ENCODE data around the gene ATXN3.
A peak's percentile ranks its signal among the peaks of the same experiment; 100 is the strongest.

Gene ATXN3

DNA sequence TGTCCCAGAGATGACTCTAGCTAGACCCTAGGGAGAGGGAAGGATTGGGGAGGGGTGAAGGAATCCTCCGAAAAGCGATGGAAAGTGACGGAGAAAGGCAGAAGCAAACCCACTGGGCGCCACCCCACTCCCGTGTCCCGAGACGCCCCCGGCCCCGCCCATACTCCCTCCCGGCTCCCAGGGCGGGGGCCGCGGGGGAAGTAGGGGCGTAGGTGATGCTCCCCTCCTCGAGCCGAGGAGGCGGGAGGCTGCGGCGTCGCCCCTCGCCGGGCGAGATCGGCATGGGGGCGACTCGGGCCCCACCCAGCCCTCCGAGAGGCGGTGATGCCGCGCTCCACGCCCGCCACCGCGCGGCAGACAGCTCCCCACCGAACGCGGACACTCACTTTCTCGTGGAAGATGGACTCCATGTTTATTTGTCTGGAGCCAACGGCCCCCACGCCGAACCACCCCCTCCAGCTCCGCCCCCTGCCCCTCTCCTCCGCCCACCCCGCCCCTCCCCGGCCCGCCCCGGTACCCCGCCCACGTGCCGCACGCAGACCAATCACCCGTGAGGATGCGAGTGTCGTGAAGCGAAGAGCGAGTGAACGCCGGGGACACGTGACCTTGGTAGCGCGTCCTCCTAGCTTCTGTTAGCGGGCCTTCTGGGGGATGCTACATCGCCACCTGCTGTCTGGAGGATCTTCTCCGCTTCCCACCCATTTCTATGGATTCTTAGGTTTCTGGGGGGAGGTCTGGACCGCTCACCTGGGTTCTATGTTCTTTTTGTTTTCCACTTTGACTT, at the start of gene ATXN3:
TSS of gene ATXN3 (minus strand) at position 440 of the 784 bp plus-strand sequence. CDS start at position 410, 30 bp downstream.
- no peak for TF ChIP-seq FOXM1 (IDR thresholded peaks at IDR 0.05; ENCODE audit: borderline replicate concordance, low read depth)
- TF ChIP-seq TCF12 (IDR thresholded peaks at IDR 0.05; ENCODE audit: low read depth): peak; percentile 19; the same call in 1 of the 2 replicates
- no peak for TF ChIP-seq CEBPB (IDR thresholded peaks at IDR 0.05)
- TF ChIP-seq USF1 (IDR thresholded peaks at IDR 0.05): peak; percentile 97
- TF ChIP-seq RAD21 (IDR thresholded peaks at IDR 0.05; ENCODE audit: low read depth): peak; percentile 31; the same call in 1 of the 2 replicates
- peak; percentile 28; the same call in 1 of the 2 replicates for TF ChIP-seq CREB1 (IDR thresholded peaks at IDR 0.05; ENCODE audit: low read depth)
- no peak; the same call in 1 of the 2 replicates for TF ChIP-seq TAF1 (IDR thresholded peaks at IDR 0.05; ENCODE audit: low read depth)
- TF ChIP-seq MAX (IDR thresholded peaks at IDR 0.05): peak; percentile 64
- no peak for TF ChIP-seq TEAD4 (IDR thresholded peaks at IDR 0.05)
- TF ChIP-seq, protein P1, sequence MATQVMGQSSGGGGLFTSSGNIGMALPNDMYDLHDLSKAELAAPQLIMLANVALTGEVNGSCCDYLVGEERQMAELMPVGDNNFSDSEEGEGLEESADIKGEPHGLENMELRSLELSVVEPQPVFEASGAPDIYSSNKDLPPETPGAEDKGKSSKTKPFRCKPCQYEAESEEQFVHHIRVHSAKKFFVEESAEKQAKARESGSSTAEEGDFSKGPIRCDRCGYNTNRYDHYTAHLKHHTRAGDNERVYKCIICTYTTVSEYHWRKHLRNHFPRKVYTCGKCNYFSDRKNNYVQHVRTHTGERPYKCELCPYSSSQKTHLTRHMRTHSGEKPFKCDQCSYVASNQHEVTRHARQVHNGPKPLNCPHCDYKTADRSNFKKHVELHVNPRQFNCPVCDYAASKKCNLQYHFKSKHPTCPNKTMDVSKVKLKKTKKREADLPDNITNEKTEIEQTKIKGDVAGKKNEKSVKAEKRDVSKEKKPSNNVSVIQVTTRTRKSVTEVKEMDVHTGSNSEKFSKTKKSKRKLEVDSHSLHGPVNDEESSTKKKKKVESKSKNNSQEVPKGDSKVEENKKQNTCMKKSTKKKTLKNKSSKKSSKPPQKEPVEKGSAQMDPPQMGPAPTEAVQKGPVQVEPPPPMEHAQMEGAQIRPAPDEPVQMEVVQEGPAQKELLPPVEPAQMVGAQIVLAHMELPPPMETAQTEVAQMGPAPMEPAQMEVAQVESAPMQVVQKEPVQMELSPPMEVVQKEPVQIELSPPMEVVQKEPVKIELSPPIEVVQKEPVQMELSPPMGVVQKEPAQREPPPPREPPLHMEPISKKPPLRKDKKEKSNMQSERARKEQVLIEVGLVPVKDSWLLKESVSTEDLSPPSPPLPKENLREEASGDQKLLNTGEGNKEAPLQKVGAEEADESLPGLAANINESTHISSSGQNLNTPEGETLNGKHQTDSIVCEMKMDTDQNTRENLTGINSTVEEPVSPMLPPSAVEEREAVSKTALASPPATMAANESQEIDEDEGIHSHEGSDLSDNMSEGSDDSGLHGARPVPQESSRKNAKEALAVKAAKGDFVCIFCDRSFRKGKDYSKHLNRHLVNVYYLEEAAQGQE (IDR thresholded peaks at IDR 0.05; ENCODE audit: low read depth): no peak
- TF ChIP-seq ZBTB7A (IDR thresholded peaks at IDR 0.05; ENCODE audit: low read depth): peak; percentile 82
- TF ChIP-seq EGR1 (IDR thresholded peaks at IDR 0.05): no peak
- TF ChIP-seq YY1 (IDR thresholded peaks at IDR 0.05; ENCODE audit: low read depth): 0 out of 2 replicates have a peak, but pooled peaks have one; percentile 23
- no peak for TF ChIP-seq NFIC (IDR thresholded peaks at IDR 0.05)
- no peak for TF ChIP-seq EP300 (IDR thresholded peaks at IDR 0.05; ENCODE audit: borderline replicate concordance)

GRCh38 chr14:92154283-92154942, 48.0 kb upstream of the ATXN3 start:
- TF ChIP-seq CREB1 (IDR thresholded peaks at IDR 0.05; ENCODE audit: low read depth) (no peak), MAX (IDR thresholded peaks at IDR 0.05) (no peak), TCF12 (IDR thresholded peaks at IDR 0.05; ENCODE audit: low read depth) (no peak)

- no peak for TF ChIP-seq NFIC (IDR thresholded peaks at IDR 0.05)
- TF ChIP-seq EGR1 (IDR thresholded peaks at IDR 0.05): no peak
- no peak for TF ChIP-seq TEAD4 (IDR thresholded peaks at IDR 0.05)
- no peak for TF ChIP-seq CEBPB (IDR thresholded peaks at IDR 0.05)
- TF ChIP-seq RAD21 (IDR thresholded peaks at IDR 0.05; ENCODE audit: low read depth): no peak
- no peak for TF ChIP-seq YY1 (IDR thresholded peaks at IDR 0.05; ENCODE audit: low read depth)
- TF ChIP-seq, protein P1 (IDR thresholded peaks at IDR 0.05; ENCODE audit: low read depth): no peak
- no peak for TF ChIP-seq TCF12 (IDR thresholded peaks at IDR 0.05; ENCODE audit: low read depth)
- no peak for TF ChIP-seq ZBTB7A (IDR thresholded peaks at IDR 0.05; ENCODE audit: low read depth)
- TF ChIP-seq CREB1 (IDR thresholded peaks at IDR 0.05; ENCODE audit: low read depth): no peak
- no peak for TF ChIP-seq EP300 (IDR thresholded peaks at IDR 0.05; ENCODE audit: borderline replicate concordance)
- TF ChIP-seq TAF1 (IDR thresholded peaks at IDR 0.05; ENCODE audit: low read depth): no peak
- no peak for TF ChIP-seq USF1 (IDR thresholded peaks at IDR 0.05)
- no peak for TF ChIP-seq FOXM1 (IDR thresholded peaks at IDR 0.05; ENCODE audit: borderline replicate concordance, low read depth)
Observed at GRCh38 chr14:92153581-92153980, 47.2 kb upstream of the ATXN3 start.

GRCh38 chr14:92144708-92145107, 38.3 kb upstream of the ATXN3 start:
- no peak for TF ChIP-seq TCF12 (IDR thresholded peaks at IDR 0.05; ENCODE audit: low read depth)
- no peak for TF ChIP-seq EGR1 (IDR thresholded peaks at IDR 0.05)
- no peak for TF ChIP-seq ZBTB7A (IDR thresholded peaks at IDR 0.05; ENCODE audit: low read depth)
- no peak for TF ChIP-seq CREB1 (IDR thresholded peaks at IDR 0.05; ENCODE audit: low read depth)
- no peak for TF ChIP-seq NFIC (IDR thresholded peaks at IDR 0.05)
- TF ChIP-seq TEAD4 (IDR thresholded peaks at IDR 0.05): no peak
- TF ChIP-seq USF1 (IDR thresholded peaks at IDR 0.05): no peak
- TF ChIP-seq CEBPB (IDR thresholded peaks at IDR 0.05): no peak
- no peak for TF ChIP-seq RAD21 (IDR thresholded peaks at IDR 0.05; ENCODE audit: low read depth)
- TF ChIP-seq TAF1 (IDR thresholded peaks at IDR 0.05; ENCODE audit: low read depth): no peak
- no peak for TF ChIP-seq EP300 (IDR thresholded peaks at IDR 0.05; ENCODE audit: borderline replicate concordance)
- TF ChIP-seq, protein P1 (IDR thresholded peaks at IDR 0.05; ENCODE audit: low read depth): no peak
- TF ChIP-seq YY1 (IDR thresholded peaks at IDR 0.05; ENCODE audit: low read depth): no peak
- TF ChIP-seq FOXM1 (IDR thresholded peaks at IDR 0.05; ENCODE audit: borderline replicate concordance, low read depth): no peak
- no peak for TF ChIP-seq MAX (IDR thresholded peaks at IDR 0.05)
